ENCODE data around the gene UTY.
"Not testable (repeated sequence)": the region's sequence is repeated elsewhere in the genome, so short reads cannot be mapped to it uniquely, and the experiment has no call there.

- not testable (repeated sequence) for TF ChIP-seq CTCF, POLR2A (IDR thresholded peaks at IDR 0.05)
These were observed 197.4 kb downstream of the UTY start for GRCh38 chrY:13282151-13283054.

Measured in adrenal gland (tissue), 5 donors.